ENCODE results near the gene MAD1L1.

MAD1L1 gene

GRCh38 chr7:1912593-1913465 is 319.9 kb downstream of the MAD1L1 start:
- H3K14ac ChIP-seq (ENCODE audit: low read length in 2 of 2): no peak overlapping the region
- H3K9ac ChIP-seq (ENCODE audit: low read length): peak overlapping the region; percentile 53
- no peak overlapping the region for H3K23ac ChIP-seq (ENCODE audit: low read length in 2 of 2)
- H3K4me2 ChIP-seq (ENCODE audit: low read length, poor library complexity, severe bottlenecking): no peak overlapping the region
- H3K36me3 ChIP-seq (ENCODE audit: control insufficient read depth in 1 of 2, insufficient read depth in 2 of 2, low read depth in 1 of 2, low read length in 2 of 2): peaks cover 0 to 40% of the 10 kb centered on the region in 2 experiments
- H3K27me3 ChIP-seq (ENCODE audit: control insufficient read depth in 1 of 2, insufficient read depth in 1 of 2, low read length in 2 of 2): no peaks in the 10 kb centered on the region
- H2AK5ac ChIP-seq (ENCODE audit: low read length, severe bottlenecking): no peak overlapping the region
- no peak overlapping the region for H2BK5ac ChIP-seq (ENCODE audit: low read depth, low read length, poor library complexity, severe bottlenecking)
- peak overlapping the region; percentile 55 for H2BK120ac ChIP-seq (ENCODE audit: low read depth, low read length)
- H3K9me3 ChIP-seq (ENCODE audit: control insufficient read depth, low read length): no peaks in the 10 kb centered on the region
- no peak overlapping the region for H2BK12ac ChIP-seq (ENCODE audit: low read length in 2 of 2)
- peak overlapping the region; percentile 70 for H4K91ac ChIP-seq (ENCODE audit: low read length)
- peak overlapping the region in 1 of 2 experiments; percentile 52 for H3K18ac ChIP-seq (ENCODE audit: low read depth in 1 of 2, low read length in 2 of 2)
- DNase-seq: peak; percentile 72
- H2BK15ac ChIP-seq (ENCODE audit: low read depth, poor library complexity, severe bottlenecking): no peak overlapping the region
- no peaks in the 10 kb centered on the region for H3K4me1 ChIP-seq (ENCODE audit: control insufficient read depth, insufficient read depth, low read depth, low read length)
- WGBS: 71% methylated on average over 41 of the region's 41 CpGs
- H2AFZ ChIP-seq (ENCODE audit: low read depth, low read length): no peak overlapping the region
- no peak overlapping the region for H3K4ac ChIP-seq (ENCODE audit: low read depth in 1 of 2, low read length in 2 of 2)
- H3K79me1 ChIP-seq (replicated peaks; ENCODE audit: low read length, poor library complexity, severe bottlenecking): no peaks in the 10 kb centered on the region
- H4K8ac ChIP-seq (ENCODE audit: low read length): peak overlapping the region; percentile 70
- no peak overlapping the region for H3K4me3 ChIP-seq (ENCODE audit: insufficient read depth in 1 of 2, low read depth in 1 of 2, low read length in 2 of 2)
- no peak overlapping the region for H3K27ac ChIP-seq (ENCODE audit: low read length, poor library complexity, severe bottlenecking)

GRCh38 chr7:1911571-1911970 is 321.2 kb downstream of the MAD1L1 start:
- Histone ChIP-seq H2AK5ac (ENCODE audit: low read length, severe bottlenecking) (no peak overlapping the region), H3K27ac (ENCODE audit: low read length, poor library complexity, severe bottlenecking) (no peak overlapping the region), H2BK5ac (ENCODE audit: low read depth, low read length, poor library complexity, severe bottlenecking) (no peak overlapping the region), H3K27me3 (ENCODE audit: control insufficient read depth in 1 of 2, insufficient read depth in 1 of 2, low read length in 2 of 2) (no peaks in the 10 kb centered on the region), H3K79me1 (replicated peaks; ENCODE audit: low read length, poor library complexity, severe bottlenecking) (no peaks in the 10 kb centered on the region), H2AFZ (ENCODE audit: low read depth, low read length) (no peak overlapping the region), H3K9me3 (ENCODE audit: control insufficient read depth, low read length) (no peaks in the 10 kb centered on the region), H3K9ac (ENCODE audit: low read length) (no peak overlapping the region), H4K8ac (ENCODE audit: low read length) (no peak overlapping the region), H3K36me3 (ENCODE audit: control insufficient read depth in 1 of 2, insufficient read depth in 2 of 2, low read depth in 1 of 2, low read length in 2 of 2) (peaks cover 0 to 41% of the 10 kb centered on the region in 2 experiments), H4K91ac (ENCODE audit: low read length) (no peak overlapping the region), H3K18ac (ENCODE audit: low read depth in 1 of 2, low read length in 2 of 2) (no peak overlapping the region), H3K4me3 (ENCODE audit: insufficient read depth in 1 of 2, low read depth in 1 of 2, low read length in 2 of 2) (no peak overlapping the region), H3K4me1 (ENCODE audit: control insufficient read depth, insufficient read depth, low read depth, low read length) (no peaks in the 10 kb centered on the region), H3K4me2 (ENCODE audit: low read length, poor library complexity, severe bottlenecking) (no peak overlapping the region), H3K14ac (ENCODE audit: low read length in 2 of 2) (no peak overlapping the region), H2BK15ac (ENCODE audit: low read depth, poor library complexity, severe bottlenecking) (no peak overlapping the region), H2BK12ac (ENCODE audit: low read length in 2 of 2) (no peak overlapping the region), H3K4ac (ENCODE audit: low read depth in 1 of 2, low read length in 2 of 2) (no peak overlapping the region), H3K23ac (ENCODE audit: low read length in 2 of 2) (no peak overlapping the region), H2BK120ac (ENCODE audit: low read depth, low read length) (no peak overlapping the region)
- DNase-seq: no peak
- WGBS: 96% methylated on average over 14 of the region's 14 CpGs

- Histone ChIP-seq H3K4me2 (ENCODE audit: low read length, poor library complexity, severe bottlenecking) (no peak overlapping the region), H3K23ac (ENCODE audit: low read length in 2 of 2) (no peak overlapping the region), H2BK12ac (ENCODE audit: low read length in 2 of 2) (no peak overlapping the region), H2BK120ac (ENCODE audit: low read depth, low read length) (no peak overlapping the region), H2AFZ (ENCODE audit: low read depth, low read length) (no peak overlapping the region), H3K27ac (ENCODE audit: low read length, poor library complexity, severe bottlenecking) (no peak overlapping the region), H2AK5ac (ENCODE audit: low read length, severe bottlenecking) (no peak overlapping the region), H4K8ac (ENCODE audit: low read length) (no peak overlapping the region), H3K27me3 (ENCODE audit: control insufficient read depth in 1 of 2, insufficient read depth in 1 of 2, low read length in 2 of 2) (no peaks in the 10 kb centered on the region), H3K9me3 (ENCODE audit: control insufficient read depth, low read length) (no peaks in the 10 kb centered on the region), H3K4me3 (ENCODE audit: insufficient read depth in 1 of 2, low read depth in 1 of 2, low read length in 2 of 2) (no peak overlapping the region), H3K36me3 (ENCODE audit: control insufficient read depth in 1 of 2, insufficient read depth in 2 of 2, low read depth in 1 of 2, low read length in 2 of 2) (peaks cover 0 to 41% of the 10 kb centered on the region in 2 experiments), H3K4ac (ENCODE audit: low read depth in 1 of 2, low read length in 2 of 2) (no peak overlapping the region), H2BK15ac (ENCODE audit: low read depth, poor library complexity, severe bottlenecking) (no peak overlapping the region), H3K14ac (ENCODE audit: low read length in 2 of 2) (no peak overlapping the region), H2BK5ac (ENCODE audit: low read depth, low read length, poor library complexity, severe bottlenecking) (no peak overlapping the region), H3K18ac (ENCODE audit: low read depth in 1 of 2, low read length in 2 of 2) (no peak overlapping the region), H3K4me1 (ENCODE audit: control insufficient read depth, insufficient read depth, low read depth, low read length) (peaks cover 2% of the 10 kb centered on the region), H4K91ac (ENCODE audit: low read length) (no peak overlapping the region), H3K79me1 (replicated peaks; ENCODE audit: low read length, poor library complexity, severe bottlenecking) (no peaks in the 10 kb centered on the region), H3K9ac (ENCODE audit: low read length) (no peak overlapping the region)
- WGBS: 90% methylated on average over 18 of the region's 18 CpGs
- no peak for DNase-seq
Observed at GRCh38 chr7:1910827-1911226, 321.9 kb downstream of the MAD1L1 start.

GRCh38 chr7:1910081-1910685 is 322.6 kb downstream of the MAD1L1 start:
- no peak overlapping the region for H3K9ac ChIP-seq (ENCODE audit: low read length)
- H2BK15ac ChIP-seq (ENCODE audit: low read depth, poor library complexity, severe bottlenecking): no peak overlapping the region
- no peak overlapping the region for H2AK5ac ChIP-seq (ENCODE audit: low read length, severe bottlenecking)
- H3K79me1 ChIP-seq (replicated peaks; ENCODE audit: low read length, poor library complexity, severe bottlenecking): no peaks in the 10 kb centered on the region
- no peak overlapping the region for H3K4ac ChIP-seq (ENCODE audit: low read depth in 1 of 2, low read length in 2 of 2)
- H3K4me1 ChIP-seq (ENCODE audit: control insufficient read depth, insufficient read depth, low read depth, low read length): peaks cover 2% of the 10 kb centered on the region
- H4K8ac ChIP-seq (ENCODE audit: low read length): no peak overlapping the region
- no peak overlapping the region for H3K23ac ChIP-seq (ENCODE audit: low read length in 2 of 2)
- no peak overlapping the region for H2BK12ac ChIP-seq (ENCODE audit: low read length in 2 of 2)
- peaks cover 0 to 37% of the 10 kb centered on the region in 2 experiments for H3K36me3 ChIP-seq (ENCODE audit: control insufficient read depth in 1 of 2, insufficient read depth in 2 of 2, low read depth in 1 of 2, low read length in 2 of 2)
- no peak overlapping the region for H2BK120ac ChIP-seq (ENCODE audit: low read depth, low read length)
- H3K9me3 ChIP-seq (ENCODE audit: control insufficient read depth, low read length): no peaks in the 10 kb centered on the region
- H3K4me3 ChIP-seq (ENCODE audit: insufficient read depth in 1 of 2, low read depth in 1 of 2, low read length in 2 of 2): no peak overlapping the region
- H4K91ac ChIP-seq (ENCODE audit: low read length): no peak overlapping the region
- 98% methylated on average over 26 of the region's 26 CpGs for WGBS
- no peak overlapping the region for H3K14ac ChIP-seq (ENCODE audit: low read length in 2 of 2)
- H3K27me3 ChIP-seq (ENCODE audit: control insufficient read depth in 1 of 2, insufficient read depth in 1 of 2, low read length in 2 of 2): no peaks in the 10 kb centered on the region
- H3K27ac ChIP-seq (ENCODE audit: low read length, poor library complexity, severe bottlenecking): no peak overlapping the region
- H3K18ac ChIP-seq (ENCODE audit: low read depth in 1 of 2, low read length in 2 of 2): no peak overlapping the region
- no peak for DNase-seq
- no peak overlapping the region for H3K4me2 ChIP-seq (ENCODE audit: low read length, poor library complexity, severe bottlenecking)
- no peak overlapping the region for H2AFZ ChIP-seq (ENCODE audit: low read depth, low read length)
- H2BK5ac ChIP-seq (ENCODE audit: low read depth, low read length, poor library complexity, severe bottlenecking): no peak overlapping the region

Measured in mesenchymal stem cell (in vitro differentiated cells and primary cell).